SU-DHL-6 (cell line): ENCODE measurements around the gene RASA3.

ENCODE experiments used
- H2AFZ ChIP-seq: fragments of 200-600 bp; sonication (generic); 2 replicates; pipeline ENCODE4 v1.6.1; 2014; ENCODE audit warnings: low read depth, mild to moderate bottlenecking, moderate library complexity, mixed read lengths, antibody characterized with exemption, low read length; ENCODE audit not compliant: severe bottlenecking
- H3F3A ChIP-seq: fragments of 200-600 bp; shearing (Covaris generic); 2 replicates; pipeline ENCODE4 v1.6.0; 2016; ENCODE audit warnings: antibody characterized with exemption, mild to moderate bottlenecking; ENCODE audit not compliant: insufficient read depth
- H3K27ac ChIP-seq: fragments of 200-600 bp; sonication (generic); 2 replicates; pipeline ENCODE4 v1.5.1; 2016; ENCODE audit warnings: low read depth, mild to moderate bottlenecking, low read length, moderate library complexity, mixed read lengths
- H3K27me3 ChIP-seq: fragments of 200-600 bp; sonication (generic), shearing (Covaris generic); 2 replicates; pipeline ENCODE4 v1.6.0; 2014; ENCODE audit warnings: mild to moderate bottlenecking, low read length
- H3K36me3 ChIP-seq: fragments of 200-600 bp; sonication (generic); 2 replicates; pipeline ENCODE4 v1.6.1; 2014; ENCODE audit warnings: mild to moderate bottlenecking, low read length, mixed read lengths
- H3K4me2 ChIP-seq: fragments of 300-600, 200-600 bp; shearing (Covaris generic), sonication (generic); 2 replicates; pipeline ENCODE4 v1.6.0; 2014; ENCODE audit warnings: low read length, low read depth, mild to moderate bottlenecking; ENCODE audit not compliant: poor library complexity, severe bottlenecking
- H3K4me3 ChIP-seq: fragments of 200-600 bp; sonication (generic); 2 replicates; pipeline ENCODE4 v1.5.1; 2014; ENCODE audit warnings: antibody characterized with exemption, low read length, mild to moderate bottlenecking, mixed read lengths; ENCODE audit not compliant: insufficient read depth, poor library complexity, severe bottlenecking
- H3K79me2 ChIP-seq: fragments of 200-600 bp; sonication (generic); 2 replicates; pipeline ENCODE4 v1.6.1; 2014; ENCODE audit warnings: mild to moderate bottlenecking, low read length, moderate library complexity; ENCODE audit not compliant: insufficient read depth
- H3K9ac ChIP-seq: fragments of 200-600 bp; sonication (generic); 2 replicates; pipeline ENCODE4 v1.7.0; 2014; ENCODE audit warnings: mild to moderate bottlenecking, low read length
- H3K9me2 ChIP-seq: fragments of 200-600 bp; sonication (generic); replicated peaks from 2 replicates; pipeline ENCODE4 v1.6.1; 2014; ENCODE audit warnings: low read length; ENCODE audit not compliant: insufficient read depth
- H3K9me3 ChIP-seq: fragments of 200-600 bp; sonication (generic); 2 replicates; pipeline ENCODE4 v1.6.1; 2014; ENCODE audit warnings: low read length, mixed read lengths; ENCODE audit not compliant: insufficient read depth
- H4K20me1 ChIP-seq: fragments of 200-600 bp; sonication (generic); 2 replicates; pipeline ENCODE4 v1.6.1; 2014; ENCODE audit warnings: low read depth, mild to moderate bottlenecking, antibody characterized with exemption, low read length, moderate library complexity, mixed read lengths
- EZH2phosphoT487 ChIP-seq: fragments of 200-600 bp; sonication (generic), shearing (Covaris generic); conservative IDR thresholded peaks from 2 replicates; pipeline ENCODE4 v1.6.1; 2018; ENCODE audit warnings: mild to moderate bottlenecking, antibody characterized with exemption, low read length, moderate library complexity, mixed read lengths
- TF ChIP-seq, protein P1 (sequence below): fragments of 200-600 bp; sonication (generic); IDR thresholded peaks from one replicate; pipeline ENCODE4 v1.5.1; 2017; ENCODE audit warnings: antibody characterized with exemption, mild to moderate bottlenecking, low read length, moderate library complexity; ENCODE audit not compliant: insufficient read depth, poor library complexity, severe bottlenecking

The RASA3 gene

DNA sequence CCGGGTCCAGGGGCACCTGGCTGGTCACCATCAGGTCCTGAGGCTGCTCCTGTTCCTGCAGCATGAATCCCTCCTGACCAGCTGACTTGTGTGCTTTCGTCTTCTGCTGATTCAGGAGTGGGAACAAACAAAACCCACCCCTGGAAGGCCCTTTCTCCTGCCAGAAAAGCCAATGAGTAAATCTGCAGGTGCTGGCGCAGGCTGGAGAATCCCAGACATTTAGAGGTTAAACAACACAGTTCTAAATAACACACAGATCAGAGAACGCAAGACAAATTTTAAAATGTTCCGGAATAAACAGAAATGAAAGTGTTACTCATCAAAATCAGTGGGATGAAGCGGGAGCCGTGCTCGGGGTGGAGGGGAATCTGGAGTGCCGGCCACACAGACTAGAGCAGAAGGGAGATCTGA, 97.9 kb downstream of the RASA3 start:
- no peak overlapping the region for H3K27ac ChIP-seq
- no peaks in the 10 kb centered on the region for H3K79me2 ChIP-seq
- no peaks in the 10 kb centered on the region for H3K9me2 ChIP-seq
- H3K27me3 ChIP-seq, result no peaks in the 10 kb centered on the region
- H3K9ac ChIP-seq, result no peak overlapping the region
- H3K9me3 ChIP-seq, result peaks cover 9% of the 10 kb centered on the region; the same call in 1 of the 2 replicates
- H3F3A ChIP-seq, result no peaks in the 10 kb centered on the region
- no peak overlapping the region for H3K4me2 ChIP-seq
- H4K20me1 ChIP-seq, result no peaks in the 10 kb centered on the region
- H3K36me3 ChIP-seq, result no peaks in the 10 kb centered on the region
- no peak for TF ChIP-seq EZH2phosphoT487
- TF ChIP-seq, protein P1, sequence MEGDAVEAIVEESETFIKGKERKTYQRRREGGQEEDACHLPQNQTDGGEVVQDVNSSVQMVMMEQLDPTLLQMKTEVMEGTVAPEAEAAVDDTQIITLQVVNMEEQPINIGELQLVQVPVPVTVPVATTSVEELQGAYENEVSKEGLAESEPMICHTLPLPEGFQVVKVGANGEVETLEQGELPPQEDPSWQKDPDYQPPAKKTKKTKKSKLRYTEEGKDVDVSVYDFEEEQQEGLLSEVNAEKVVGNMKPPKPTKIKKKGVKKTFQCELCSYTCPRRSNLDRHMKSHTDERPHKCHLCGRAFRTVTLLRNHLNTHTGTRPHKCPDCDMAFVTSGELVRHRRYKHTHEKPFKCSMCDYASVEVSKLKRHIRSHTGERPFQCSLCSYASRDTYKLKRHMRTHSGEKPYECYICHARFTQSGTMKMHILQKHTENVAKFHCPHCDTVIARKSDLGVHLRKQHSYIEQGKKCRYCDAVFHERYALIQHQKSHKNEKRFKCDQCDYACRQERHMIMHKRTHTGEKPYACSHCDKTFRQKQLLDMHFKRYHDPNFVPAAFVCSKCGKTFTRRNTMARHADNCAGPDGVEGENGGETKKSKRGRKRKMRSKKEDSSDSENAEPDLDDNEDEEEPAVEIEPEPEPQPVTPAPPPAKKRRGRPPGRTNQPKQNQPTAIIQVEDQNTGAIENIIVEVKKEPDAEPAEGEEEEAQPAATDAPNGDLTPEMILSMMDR, result no peak
- H2AFZ ChIP-seq, result no peak overlapping the region
- no peak overlapping the region for H3K4me3 ChIP-seq

- no peaks in the 10 kb centered on the region for H3K36me3 ChIP-seq
- H3K4me3 ChIP-seq, result no peak overlapping the region
- H2AFZ ChIP-seq, result no peak overlapping the region
- H3F3A ChIP-seq, result no peaks in the 10 kb centered on the region
- H3K79me2 ChIP-seq, result no peaks in the 10 kb centered on the region
- H3K4me2 ChIP-seq, result no peak overlapping the region
- H3K9me2 ChIP-seq, result no peaks in the 10 kb centered on the region
- peaks cover 9% of the 10 kb centered on the region; the same call in 1 of the 2 replicates for H3K9me3 ChIP-seq
- TF ChIP-seq, protein P1, result no peak
- TF ChIP-seq EZH2phosphoT487, result no peak
- H3K9ac ChIP-seq, result no peak overlapping the region
- H3K27ac ChIP-seq, result no peak overlapping the region
- no peaks in the 10 kb centered on the region for H3K27me3 ChIP-seq
- H4K20me1 ChIP-seq, result no peaks in the 10 kb centered on the region
These were observed 98.7 kb downstream of the RASA3 start for GRCh38 chr13:114033541-114034315.

- peaks cover 4% of the 10 kb centered on the region for H3F3A ChIP-seq
- no peaks in the 10 kb centered on the region for H3K27me3 ChIP-seq
- H3K4me3 ChIP-seq, result no peak overlapping the region
- no peaks in the 10 kb centered on the region for H3K36me3 ChIP-seq
- H3K9me3 ChIP-seq, result peaks cover 9% of the 10 kb centered on the region; the same call in 1 of the 2 replicates
- no peak overlapping the region for H2AFZ ChIP-seq
- H3K4me2 ChIP-seq, result no peak overlapping the region
- H4K20me1 ChIP-seq, result no peaks in the 10 kb centered on the region
- no peak overlapping the region for H3K9ac ChIP-seq
- TF ChIP-seq, protein P1, result no peak
- no peak for TF ChIP-seq EZH2phosphoT487
- no peak overlapping the region for H3K27ac ChIP-seq
- no peaks in the 10 kb centered on the region for H3K79me2 ChIP-seq
- no peaks in the 10 kb centered on the region for H3K9me2 ChIP-seq
These were observed 100.2 kb downstream of the RASA3 start for GRCh38 chr13:114032126-114032799.
